Stimulated activated CD8-positive, alpha-beta memory T cell treated with anti-CD3 and anti-CD28 coated beads, Interleukin-15, amount 100 ng/mL, for 1 hour (primary cell): Measurements from ENCODE around the gene DNASE1.
"Not testable (repeated sequence)": the region's sequence is repeated elsewhere in the genome, so short reads cannot be mapped to it uniquely, and the experiment has no call there.

Experiments used
- DNase-seq: peaks from one replicate; pipeline ENCODE4 v3.0.0-alpha.2; 2020; ENCODE audit warnings: low read depth

Gene DNASE1, protein sequence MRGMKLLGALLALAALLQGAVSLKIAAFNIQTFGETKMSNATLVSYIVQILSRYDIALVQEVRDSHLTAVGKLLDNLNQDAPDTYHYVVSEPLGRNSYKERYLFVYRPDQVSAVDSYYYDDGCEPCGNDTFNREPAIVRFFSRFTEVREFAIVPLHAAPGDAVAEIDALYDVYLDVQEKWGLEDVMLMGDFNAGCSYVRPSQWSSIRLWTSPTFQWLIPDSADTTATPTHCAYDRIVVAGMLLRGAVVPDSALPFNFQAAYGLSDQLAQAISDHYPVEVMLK

DNA sequence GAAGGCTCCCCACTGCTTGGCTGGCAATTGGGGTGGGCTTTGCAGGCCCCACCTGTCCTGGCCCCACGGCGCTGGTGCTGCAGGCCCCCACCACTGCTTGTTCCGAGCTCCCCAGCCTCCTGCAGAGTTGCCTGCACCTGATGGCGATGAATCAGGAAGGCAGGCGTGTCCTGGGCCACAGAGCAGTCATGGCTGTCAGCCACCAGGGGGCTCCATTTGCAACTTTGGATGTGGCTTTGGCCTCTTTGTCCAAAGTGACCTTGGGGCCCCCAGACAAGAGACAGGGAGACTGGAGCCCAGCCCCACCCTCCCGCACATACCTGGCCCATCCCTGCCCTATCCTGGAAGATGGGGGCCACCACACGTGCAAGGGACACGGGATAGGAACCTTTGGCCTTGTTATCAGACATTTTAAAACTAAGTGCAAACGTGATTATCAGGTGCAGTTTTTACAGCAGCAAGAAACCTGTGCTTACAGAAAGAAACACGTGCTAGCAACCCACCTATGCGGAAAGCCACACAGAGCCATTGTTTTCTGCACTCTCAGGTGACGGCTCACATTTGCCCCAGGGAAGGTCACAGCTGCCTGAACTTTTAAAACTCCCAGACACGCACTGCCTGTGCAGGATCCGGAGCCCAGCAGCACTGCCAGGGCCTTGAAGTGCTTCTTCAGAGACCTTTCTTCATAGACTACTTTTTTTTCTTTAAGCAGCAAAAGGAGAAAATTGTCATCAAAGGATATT lies at the start of gene DNASE1:
TSS of gene DNASE1 (plus strand) at position 443 of the 743 bp plus-strand sequence. CDS start 683 bp downstream, outside the sequence.
- DNase-seq = peak; percentile 14

DNA sequence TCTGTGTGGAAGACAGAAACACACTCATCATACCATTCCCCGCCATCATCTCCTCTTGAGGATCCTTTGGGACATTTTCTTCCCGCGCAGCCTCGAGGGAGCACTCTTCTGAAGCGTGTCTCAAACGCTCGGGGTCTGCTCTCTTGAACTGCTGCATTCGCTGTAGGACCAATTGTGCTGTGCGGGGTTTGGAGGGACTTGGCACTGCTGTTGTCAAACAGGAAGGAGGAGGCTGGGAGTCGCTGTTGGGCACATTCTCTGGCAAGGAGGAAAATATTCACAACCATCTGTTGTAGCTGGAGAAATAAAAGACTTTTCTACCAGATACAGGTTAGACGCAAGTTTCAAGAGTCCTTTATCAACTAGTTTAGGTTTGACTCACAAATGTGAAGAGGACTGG lies 48.0 kb upstream of the DNASE1 start:
- DNase-seq = no peak

DNA sequence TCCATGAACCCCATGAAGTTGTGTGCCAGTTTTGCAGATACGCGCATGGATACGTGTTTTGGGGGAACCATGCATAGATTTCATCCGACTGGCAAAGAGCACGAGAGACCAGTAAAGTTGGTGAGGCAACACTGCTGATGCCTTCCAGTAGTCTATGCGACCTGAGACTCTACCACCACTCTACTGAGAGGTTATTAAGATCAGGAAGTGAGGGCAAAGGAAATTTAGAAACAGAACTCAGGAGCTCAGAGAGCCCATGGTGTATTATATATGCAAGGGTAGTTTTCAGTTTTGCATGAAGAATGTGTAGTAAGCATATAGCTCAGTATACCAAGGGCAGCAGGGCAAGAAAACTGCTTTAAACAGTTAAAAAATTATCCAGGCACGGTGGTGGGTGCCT lies 47.3 kb upstream of the DNASE1 start:
- no peak for DNase-seq

DNA sequence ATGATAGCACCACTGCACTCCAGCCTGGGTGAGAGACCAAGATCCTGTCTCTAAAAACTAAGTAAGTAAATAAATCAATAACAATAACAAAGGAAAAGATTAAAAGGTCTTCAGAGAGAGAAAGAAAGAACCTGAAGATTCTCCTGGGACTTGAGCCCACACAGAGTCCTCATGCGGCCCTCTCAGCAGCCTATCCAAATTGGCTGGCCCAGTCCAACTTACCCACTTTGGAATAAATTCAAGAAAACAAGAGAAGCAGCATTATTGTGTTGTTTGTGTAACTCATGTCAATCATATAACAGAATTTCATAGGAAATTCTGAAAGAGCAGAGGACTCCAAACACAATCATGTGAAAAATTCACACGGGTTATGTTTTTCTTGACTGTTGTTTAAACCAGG lies 46.9 kb upstream of the DNASE1 start:
- no peak for DNase-seq

DNA sequence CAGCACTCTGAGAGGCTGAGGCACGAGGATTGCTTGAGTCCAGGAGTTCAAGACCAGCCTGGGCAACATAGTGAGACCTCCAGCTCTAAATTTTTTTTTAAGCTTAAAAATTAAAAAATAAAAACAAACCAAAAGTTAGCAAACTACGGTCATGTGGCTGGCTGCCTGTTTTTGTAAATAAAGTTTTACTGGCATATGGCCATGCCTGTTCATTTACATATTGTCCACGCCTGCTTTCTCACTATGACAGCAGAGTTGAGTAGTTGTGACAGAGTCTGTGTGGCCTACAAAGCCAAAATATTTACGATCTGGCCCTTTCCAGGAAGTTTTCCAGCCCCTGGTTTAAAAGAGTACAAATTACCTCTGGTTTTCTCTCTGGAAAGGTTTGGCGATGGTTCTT lies 46.4 kb upstream of the DNASE1 start:
- DNase-seq = no peak

DNA sequence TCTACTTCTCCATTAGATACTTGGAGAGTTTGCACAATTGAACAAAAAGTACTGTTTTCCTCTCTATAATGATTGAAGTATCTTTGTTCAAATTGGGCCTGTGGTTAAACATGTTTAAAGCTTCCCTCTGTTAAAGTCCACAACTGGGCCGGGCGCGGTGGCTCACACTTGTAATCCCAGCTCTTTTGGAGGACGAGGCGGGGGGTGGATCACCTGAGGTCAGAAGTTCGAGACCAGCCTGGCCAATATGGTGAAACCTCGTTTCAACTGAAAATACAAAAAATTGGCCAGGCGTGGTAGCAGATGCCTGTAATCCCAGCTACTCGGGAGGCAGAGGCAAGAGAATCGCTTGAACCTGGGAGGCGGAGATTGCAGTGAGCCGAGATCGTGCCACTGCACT lies 45.5 kb upstream of the DNASE1 start:
- DNase-seq = not testable (repeated sequence)

DNA sequence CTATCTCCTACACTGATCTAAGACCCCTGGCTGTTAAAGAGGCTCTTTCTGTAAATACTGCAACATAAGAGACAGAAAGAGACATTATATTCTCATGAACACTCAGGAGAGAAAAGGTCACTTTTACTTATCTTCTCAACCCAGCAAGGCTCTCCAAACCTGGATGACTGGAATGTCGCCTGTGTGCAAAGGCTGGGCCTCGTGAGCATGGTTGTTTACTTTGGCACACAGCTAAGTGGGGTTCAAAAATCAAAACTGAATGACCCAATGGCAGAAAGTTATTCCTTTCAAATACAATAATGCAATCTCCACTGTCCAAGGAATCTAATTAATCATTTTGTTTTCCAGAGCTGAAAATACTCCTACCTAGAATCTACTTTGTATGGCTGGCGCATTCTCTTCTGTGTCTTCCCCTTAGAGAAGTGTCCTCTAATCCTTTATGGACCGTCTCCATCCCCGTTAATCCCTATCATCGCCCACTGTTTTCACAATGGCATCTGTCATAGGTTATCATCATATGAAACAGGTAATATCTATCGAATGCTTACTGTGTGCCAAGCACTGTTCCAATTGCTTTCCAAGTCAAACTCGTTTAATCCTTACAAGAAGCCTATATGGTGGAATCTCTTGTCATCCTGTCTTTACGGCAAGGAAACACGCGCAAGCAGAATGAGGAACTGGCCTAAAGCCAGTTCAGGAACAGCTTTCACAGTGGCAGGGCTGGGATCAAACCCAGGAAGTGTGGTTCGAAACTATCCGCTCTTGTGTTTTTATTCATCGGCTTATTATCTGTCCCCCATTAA lies 44.4 kb upstream of the DNASE1 start:
- DNase-seq = no peak

DNA sequence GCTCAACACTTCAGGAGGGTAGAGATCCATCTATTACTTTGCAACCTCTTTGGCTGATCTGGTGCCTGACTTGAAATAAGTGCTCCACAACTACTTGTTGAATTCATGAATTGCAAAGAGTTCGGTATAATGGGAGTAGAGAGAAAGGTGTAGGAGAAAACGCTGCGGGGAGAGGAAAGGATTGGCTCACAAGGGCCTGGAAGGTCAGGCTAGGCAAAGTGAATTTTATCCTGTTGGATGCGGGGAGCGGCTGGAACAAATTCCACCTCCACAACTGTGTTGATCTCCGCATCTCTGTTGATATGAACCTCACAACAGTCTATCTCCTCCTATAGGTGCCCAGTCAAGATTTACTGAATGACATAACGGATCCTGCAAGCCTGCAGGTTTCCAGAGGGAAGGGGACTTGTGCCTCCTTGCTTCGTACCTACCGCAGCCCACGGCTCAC lies 43.8 kb upstream of the DNASE1 start:
- no peak for DNase-seq

DNA sequence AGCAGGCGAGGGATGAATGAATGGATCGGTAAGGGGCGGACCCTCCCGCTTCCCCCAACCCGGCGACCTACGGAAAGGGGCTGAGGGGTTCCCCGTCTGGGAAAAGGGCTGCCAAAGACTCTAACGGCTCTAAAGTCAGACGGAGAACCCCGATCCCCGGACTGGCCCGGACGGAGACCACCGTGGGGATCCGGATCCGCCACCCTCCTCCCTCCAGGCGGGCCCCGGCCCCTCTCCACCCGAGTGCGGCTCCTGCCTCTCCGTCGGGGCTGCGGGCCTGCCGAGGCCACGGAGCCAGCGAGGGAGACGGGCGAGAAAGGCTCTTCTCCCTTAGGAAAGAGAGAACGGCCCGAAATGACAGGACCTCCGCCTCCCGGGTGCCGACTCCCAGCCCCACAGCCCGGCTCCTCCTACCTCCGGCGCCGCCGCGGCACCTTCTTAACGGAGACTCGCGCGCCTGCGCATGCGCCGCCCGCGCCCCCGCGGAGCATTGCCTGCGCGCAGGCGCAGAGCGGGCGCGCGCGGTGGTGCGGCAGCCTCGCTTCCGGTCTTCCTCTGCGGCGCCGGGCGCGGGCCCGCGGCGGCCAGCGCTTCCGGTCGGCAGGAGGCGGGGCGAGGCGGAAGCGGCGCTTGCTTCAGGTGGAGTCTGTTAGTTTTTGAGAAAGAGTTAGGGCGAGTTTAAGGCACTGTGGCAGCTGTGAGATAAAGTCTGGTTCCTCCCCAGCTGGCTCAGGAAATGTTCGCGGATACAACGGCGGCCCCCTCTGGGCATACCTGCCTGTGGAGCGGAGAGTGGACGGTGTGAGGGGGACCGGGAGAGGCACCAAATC lies 43.1 kb upstream of the DNASE1 start, which contains the start of gene SLX4:
TSS of gene SLX4 (minus strand) at position 461 of the 830 bp plus-strand sequence. CDS start 2,642 bp downstream, outside the sequence.
- peak; percentile 76 for DNase-seq

DNA sequence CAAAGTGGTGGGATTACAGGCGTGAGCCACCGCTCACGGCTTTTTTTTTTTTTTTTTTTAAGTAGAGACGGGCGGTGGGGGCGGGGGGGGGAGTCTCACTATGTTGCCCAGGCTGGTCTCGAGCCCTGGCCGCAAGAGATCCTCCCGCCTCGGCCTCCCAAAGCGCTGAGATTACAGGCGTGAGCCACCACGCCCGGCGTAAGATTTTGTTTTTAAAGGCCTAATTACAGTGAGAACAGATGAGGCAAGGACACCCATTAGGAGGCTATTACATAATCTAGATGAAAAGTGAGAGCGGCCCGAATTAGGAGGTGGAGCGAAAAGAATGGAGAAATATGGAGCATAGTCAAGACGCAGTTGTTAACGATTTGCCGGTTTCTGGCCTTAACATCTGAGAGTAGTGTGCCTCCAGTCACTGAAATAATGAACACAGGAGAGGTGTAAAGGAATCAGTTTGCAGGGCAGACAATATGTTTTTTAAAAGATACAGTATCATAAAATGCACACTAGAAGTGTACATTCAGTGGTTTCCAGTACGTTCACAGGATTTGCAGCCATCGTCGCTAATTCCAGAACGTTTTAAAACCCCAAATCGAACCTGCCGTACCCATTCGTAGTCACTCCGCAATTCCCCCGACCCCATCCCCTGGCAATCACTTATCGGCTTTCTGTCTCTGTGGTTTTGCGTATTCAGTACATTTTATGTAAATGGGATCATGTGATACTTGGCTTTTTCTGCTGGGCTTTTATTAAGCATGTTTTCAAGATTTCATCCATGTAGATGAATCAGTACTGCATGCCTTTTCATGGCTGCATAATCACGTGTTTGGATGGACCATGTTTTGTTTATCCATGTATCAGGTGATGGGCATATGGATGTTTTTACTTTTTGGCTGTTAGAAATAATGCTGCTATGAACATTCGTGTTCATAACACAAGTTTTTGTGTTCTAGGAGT lies 41.7 kb upstream of the DNASE1 start:
- no peak for DNase-seq

DNA sequence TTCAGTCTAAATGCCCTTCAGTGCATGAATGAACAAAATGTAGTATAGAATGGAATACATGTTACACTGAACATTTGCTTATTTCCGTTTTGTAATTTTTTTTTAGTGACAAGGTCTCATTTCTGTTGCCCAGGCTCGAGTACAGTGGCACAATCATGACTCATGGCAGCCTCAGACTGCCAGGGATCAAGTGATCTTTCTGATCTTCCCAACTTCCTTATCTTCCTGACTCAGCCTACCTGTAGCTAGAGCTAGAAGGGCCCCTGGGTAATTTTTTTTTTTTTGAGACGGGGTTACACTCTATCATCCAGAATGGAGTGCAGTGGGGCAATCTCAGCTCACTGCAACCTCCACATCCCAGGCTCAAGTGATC lies 35.7 kb upstream of the DNASE1 start:
- DNase-seq = no peak

DNA sequence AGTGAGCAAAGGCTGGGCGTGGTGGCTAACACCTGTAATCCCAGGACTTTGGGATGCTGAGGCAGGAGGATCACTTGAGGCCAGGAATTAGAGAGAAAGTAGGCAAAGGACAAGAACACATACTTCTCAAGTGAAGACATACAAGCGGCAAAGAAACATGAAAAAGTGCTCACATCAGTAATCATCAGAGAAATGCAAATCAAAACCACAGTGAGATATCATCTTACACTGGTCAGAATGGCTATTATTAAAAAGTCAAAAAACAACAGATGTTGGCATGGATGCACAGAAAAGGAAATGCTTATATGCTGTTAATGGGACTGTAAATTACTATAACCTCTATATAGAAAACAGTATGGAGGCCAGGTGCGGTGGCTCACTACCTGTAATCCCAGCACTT lies 30.8 kb upstream of the DNASE1 start:
- no peak for DNase-seq

DNA sequence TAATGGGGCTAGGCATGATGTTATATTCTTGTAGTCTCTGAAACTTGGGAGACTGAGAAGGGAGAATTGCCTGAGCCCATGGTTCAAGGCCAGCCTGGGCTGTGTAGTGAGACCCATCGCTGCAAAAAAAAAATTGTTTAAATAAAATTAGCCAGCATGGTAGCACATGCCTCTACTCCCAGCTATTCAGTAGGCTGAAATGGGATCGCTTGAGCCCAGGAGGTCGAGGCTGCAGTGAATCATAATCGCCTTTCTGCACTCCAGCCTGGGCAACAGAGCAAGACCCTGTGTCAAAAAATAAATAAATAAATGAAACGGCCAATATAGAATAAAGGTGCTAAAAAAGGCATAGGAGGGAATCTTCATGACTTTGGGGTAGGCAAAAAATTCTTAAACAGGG lies 29.2 kb upstream of the DNASE1 start:
- DNase-seq = no peak

DNA sequence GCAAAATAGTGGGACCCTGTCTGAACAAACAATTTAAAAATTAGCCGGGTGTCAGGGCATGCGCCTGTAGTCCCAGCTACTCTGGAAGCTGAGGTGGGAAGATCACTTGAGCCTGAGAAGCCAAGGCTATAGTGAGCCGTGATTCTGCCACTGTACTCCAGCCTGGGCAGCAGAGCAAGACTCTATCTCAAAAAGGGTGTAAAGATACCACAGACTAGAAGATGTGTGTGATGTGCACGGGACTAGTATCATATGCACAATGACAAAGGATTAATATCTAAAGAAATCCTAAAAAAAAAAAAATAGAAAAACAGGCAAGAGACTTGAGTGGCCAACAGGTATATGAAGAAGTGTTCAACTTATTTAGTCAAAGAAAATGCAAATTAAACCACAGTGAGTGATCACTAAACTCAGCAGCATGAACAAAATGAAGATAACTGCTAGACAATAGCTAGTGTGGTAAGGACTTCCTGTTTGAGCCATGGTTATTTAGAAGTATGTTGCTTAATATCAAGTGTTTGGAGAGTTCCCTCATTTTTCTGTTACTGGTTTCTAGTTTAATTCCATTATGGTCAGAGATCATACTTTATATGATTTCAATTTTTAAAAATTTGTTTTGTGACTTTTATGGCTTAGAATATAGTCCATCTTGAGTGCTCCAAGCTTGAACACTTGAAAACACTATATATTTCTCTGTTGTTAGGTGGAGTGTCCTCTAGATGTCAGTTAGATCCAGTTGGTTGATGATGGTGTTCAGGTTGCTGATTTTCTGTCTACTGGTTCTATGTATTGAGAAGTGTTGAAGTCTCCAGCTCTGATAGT lies 28.4 kb upstream of the DNASE1 start:
- no peak for DNase-seq

DNA sequence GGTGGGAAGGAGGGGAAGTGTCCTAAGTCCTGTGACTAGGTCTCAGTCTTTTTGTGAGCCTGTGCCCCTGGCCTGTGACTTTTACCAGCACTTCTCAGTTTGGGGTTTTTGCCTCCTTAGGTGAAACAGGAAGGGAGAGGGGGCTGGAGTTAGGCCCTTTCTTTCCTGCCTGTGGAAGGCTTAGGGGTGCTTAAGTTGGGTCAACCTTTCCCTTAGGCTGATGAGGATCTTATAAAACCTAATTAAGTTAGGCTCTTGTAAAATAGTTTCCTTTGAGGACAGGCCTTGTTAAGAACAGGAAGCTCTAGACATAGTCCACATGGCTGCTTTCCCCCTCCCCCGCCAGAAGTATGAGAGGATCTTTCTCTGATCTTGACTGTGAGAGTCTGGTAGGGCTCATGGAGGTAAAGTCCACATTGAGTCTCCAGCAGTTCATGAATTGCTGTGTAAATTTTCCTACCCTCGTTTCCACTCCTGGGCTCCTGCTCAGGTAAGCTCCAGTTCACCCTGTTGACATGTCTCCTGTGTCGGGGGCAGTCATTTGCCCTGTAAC lies 17.0 kb upstream of the DNASE1 start:
- DNase-seq = no peak

DNA sequence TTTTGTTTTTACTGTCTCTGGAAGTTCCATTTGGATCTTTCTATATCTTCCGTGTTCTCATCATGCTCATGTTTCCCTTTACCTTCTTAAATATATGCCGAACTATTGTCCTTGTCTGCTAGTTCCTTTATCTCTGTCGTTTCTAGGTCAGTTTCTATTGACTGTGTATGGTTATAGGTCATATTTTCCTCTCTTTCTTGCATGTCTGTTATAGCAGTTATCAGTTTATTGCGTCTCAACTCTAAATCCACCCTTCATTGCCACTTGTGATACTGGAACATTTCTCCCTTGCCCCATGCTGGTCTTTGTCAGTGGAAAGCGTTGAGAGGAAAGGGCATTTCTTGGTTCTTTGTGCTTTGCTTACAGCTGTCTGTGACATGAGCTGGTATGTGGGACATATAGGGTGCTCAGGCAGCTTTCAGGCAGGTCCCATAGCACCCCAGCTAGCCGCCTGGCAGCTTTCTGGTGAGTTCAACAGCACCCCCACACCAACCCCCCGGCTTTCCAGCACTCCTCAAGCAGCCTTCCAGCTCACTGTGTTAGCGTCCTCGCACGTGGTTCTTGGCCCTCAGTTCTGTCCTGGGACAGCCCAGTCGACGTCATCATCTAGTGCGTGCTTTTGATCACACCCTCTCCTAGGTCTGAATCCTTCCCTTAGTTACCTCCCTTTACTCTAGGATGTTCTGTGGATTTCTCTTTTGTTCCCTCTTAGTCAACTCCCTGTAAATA lies 15.4 kb upstream of the DNASE1 start:
- no peak for DNase-seq

DNA sequence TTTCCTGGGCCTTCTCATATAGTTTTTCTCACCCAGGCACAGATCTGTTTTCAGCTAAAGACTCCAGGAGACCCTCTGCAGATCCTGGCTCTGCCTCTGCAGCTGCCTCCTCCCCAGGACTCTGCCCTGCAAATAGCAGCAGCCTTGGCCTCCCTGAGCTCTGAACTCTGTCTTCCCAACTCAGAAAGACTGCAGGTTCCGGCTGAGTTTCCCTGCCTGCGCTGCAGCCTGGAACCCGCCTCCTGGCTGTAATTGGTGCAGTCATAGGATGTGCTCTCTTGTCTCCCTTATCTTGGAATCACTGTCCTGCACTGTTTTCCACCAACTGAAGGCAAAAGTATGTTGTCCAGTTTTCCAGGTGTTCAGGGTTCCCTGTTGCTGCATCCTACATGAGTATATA lies 14.3 kb upstream of the DNASE1 start:
- no peak for DNase-seq

DNA sequence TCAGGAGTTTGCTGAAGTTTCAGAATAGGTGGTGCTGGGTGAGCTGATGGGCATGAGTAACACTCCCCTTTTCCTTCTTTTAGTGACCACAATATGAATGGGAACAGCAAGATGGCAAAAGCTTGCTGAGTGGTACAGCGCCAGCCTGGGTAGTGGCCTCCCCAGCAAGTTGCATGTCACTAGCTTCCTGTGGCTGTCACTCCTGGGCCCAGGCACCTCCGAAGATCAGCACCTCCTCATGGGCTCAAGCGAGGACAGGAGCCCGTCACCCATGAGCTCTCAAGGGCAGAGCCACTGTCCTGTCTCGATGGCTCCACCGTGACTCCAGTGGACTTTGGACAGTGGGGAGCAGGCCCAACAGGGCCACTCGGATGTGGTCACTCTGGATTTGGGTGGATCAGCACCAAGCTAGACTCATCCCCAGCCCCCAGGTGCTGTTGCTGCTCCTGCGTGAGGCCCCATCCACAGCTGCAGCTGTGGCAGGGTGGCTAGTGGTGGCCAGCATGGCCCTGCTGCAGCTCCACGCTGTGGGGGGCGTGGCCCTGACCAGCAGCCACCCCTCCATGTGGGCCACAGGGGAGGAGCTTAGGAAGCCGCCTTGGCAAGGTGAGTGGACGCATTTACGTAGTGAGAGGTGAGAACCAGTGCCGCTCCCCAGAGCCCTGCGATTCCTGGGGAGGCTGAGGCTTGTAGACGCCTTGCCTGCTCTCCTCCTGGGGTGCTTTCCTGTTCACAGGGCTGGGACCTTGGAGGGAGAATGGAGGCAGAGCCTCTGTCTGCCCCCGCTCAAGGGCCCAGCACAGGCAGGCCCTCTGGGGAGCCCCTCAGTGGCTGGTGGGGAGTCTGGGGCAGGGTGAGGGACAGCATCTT lies 13.6 kb upstream of the DNASE1 start:
- no peak for DNase-seq
